Stimulated activated naive CD8-positive, alpha-beta T cell treated with anti-CD3 and anti-CD28 coated beads, Interleukin-15, amount 100 ng/mL, for 72 hours (primary cell): ENCODE measurements around the gene SLC38A8.

Source experiments
- ATAC-seq: fragments of 150-1000 bp; cut with Tn5 transposase; 2 replicates; pipeline ENCODE4 v1.10.0; 2021; ENCODE audit warnings: mild to moderate bottlenecking, moderate library complexity
- DNase-seq, 2 donors: peaks; one replicate each; pipeline ENCODE4 v3.0.0; 2021 to 2022
- H3K27ac Mint-ChIP-seq, 2 donors: one replicate each; pipeline ENCODE4 v1.8.0; 2022; ENCODE audit warnings: mild to moderate bottlenecking in 2 of 2, mixed read lengths in 2 of 2, moderate library complexity in 2 of 2
- H3K27me3 Mint-ChIP-seq: one replicate; pipeline ENCODE4 v1.8.0; 2022; ENCODE audit warnings: mixed read lengths
- H3K4me1 Mint-ChIP-seq: one replicate; pipeline ENCODE4 v1.8.0; 2022; ENCODE audit warnings: mild to moderate bottlenecking, mixed read lengths
- H3K4me3 Mint-ChIP-seq, 2 donors: one replicate each; pipeline ENCODE4 v1.8.0; 2022; ENCODE audit warnings: mild to moderate bottlenecking in 2 of 2, mixed read lengths in 2 of 2, moderate library complexity in 1 of 2
- H3K9me3 Mint-ChIP-seq, 2 donors: one replicate each; pipeline ENCODE4 v1.8.0; 2022; ENCODE audit warnings: mixed read lengths in 2 of 2

Gene SLC38A8

GRCh38 chr16:84032458-84033178, 10.0 kb downstream of the SLC38A8 start:
- Mint-ChIP-seq H3K9me3 (peaks cover 0 to 34% of the 10 kb centered on the region in 2 donors), H3K4me1 (peaks cover 32% of the 10 kb centered on the region), H3K27me3 (peaks cover 43% of the 10 kb centered on the region), H3K27ac (peak overlapping the region in 1 of 2 donors; percentile 55), H3K4me3 (no peak overlapping the region)
- DNase-seq (no peak), ATAC-seq (peak; percentile 54)

- H3K27me3 Mint-ChIP-seq = peaks cover 53% of the 10 kb centered on the region
- no peak overlapping the region for H3K27ac Mint-ChIP-seq
- no peak overlapping the region for H3K4me3 Mint-ChIP-seq
- ATAC-seq (no peak), DNase-seq (no peak)
- peaks cover 35% of the 10 kb centered on the region for H3K4me1 Mint-ChIP-seq
- H3K9me3 Mint-ChIP-seq = peaks cover 0 to 33% of the 10 kb centered on the region in 2 donors
Measured at GRCh38 chr16:84031556-84031955, 11.0 kb downstream of the SLC38A8 start.

- DNase-seq = no peak
- Mint-ChIP-seq H3K27me3 (peaks cover 69% of the 10 kb centered on the region), H3K9me3 (peaks cover 0 to 12% of the 10 kb centered on the region in 2 donors), H3K4me1 (peaks cover 35% of the 10 kb centered on the region), H3K27ac (peak overlapping the region in 1 of 2 donors; percentile 36), H3K4me3 (peak overlapping the region; percentile 45 to 46)
- peak; percentile 39 for ATAC-seq
Measured at GRCh38 chr16:84029297-84030047, 13.1 kb downstream of the SLC38A8 start.

GRCh38 chr16:84027625-84028024, 15.0 kb downstream of the SLC38A8 start:
- ATAC-seq = no peak

GRCh38 chr16:84026606-84027005, 16.0 kb downstream of the SLC38A8 start:
- DNase-seq (no peak), ATAC-seq (no peak)
- no peak overlapping the region for H3K4me3 Mint-ChIP-seq
- peaks cover 81% of the 10 kb centered on the region for H3K27me3 Mint-ChIP-seq
- peaks cover 0 to 21% of the 10 kb centered on the region in 2 donors for H3K9me3 Mint-ChIP-seq
- H3K4me1 Mint-ChIP-seq = peaks cover 35% of the 10 kb centered on the region
- peak overlapping the region in 1 of 2 donors; percentile 41 for H3K27ac Mint-ChIP-seq

More at GRCh38 chr16:84027625-84028024, 15.0 kb downstream of the SLC38A8 start:
- DNase-seq = no peak
- H3K27me3 Mint-ChIP-seq = peaks cover 80% of the 10 kb centered on the region
- no peak overlapping the region for H3K4me3 Mint-ChIP-seq
- peaks cover 35% of the 10 kb centered on the region for H3K4me1 Mint-ChIP-seq
- H3K27ac Mint-ChIP-seq = no peak overlapping the region
- peaks cover 0 to 12% of the 10 kb centered on the region in 2 donors for H3K9me3 Mint-ChIP-seq

- ATAC-seq = no peak
- no peak overlapping the region for H3K4me3 Mint-ChIP-seq
Measured at GRCh38 chr16:84024854-84025253, 17.7 kb downstream of the SLC38A8 start.

GRCh38 chr16:84022644-84023043, 20.0 kb downstream of the SLC38A8 start:
- ATAC-seq = no peak
- Mint-ChIP-seq H3K9me3 (peaks cover 4 to 35% of the 10 kb centered on the region in 2 donors), H3K27ac (no peak overlapping the region), H3K4me1 (peaks cover 3% of the 10 kb centered on the region), H3K4me3 (no peak overlapping the region), H3K27me3 (peaks cover 47% of the 10 kb centered on the region)
- DNase-seq = no peak

More at GRCh38 chr16:84024854-84025253, 17.7 kb downstream of the SLC38A8 start:
- Mint-ChIP-seq H3K27ac (no peak overlapping the region), H3K4me1 (peaks cover 21% of the 10 kb centered on the region), H3K9me3 (peaks cover 0 to 25% of the 10 kb centered on the region in 2 donors), H3K27me3 (peaks cover 63% of the 10 kb centered on the region)
- no peak for DNase-seq

GRCh38 chr16:84021488-84021887, 21.1 kb downstream of the SLC38A8 start:
- Mint-ChIP-seq H3K4me1 (no peaks in the 10 kb centered on the region), H3K27ac (no peak overlapping the region), H3K27me3 (peaks cover 36% of the 10 kb centered on the region), H3K9me3 (peaks cover 4 to 35% of the 10 kb centered on the region in 2 donors), H3K4me3 (no peak overlapping the region)
- ATAC-seq = no peak
- no peak for DNase-seq

- Mint-ChIP-seq H3K27me3 (peaks cover 25% of the 10 kb centered on the region), H3K4me3 (no peak overlapping the region), H3K27ac (no peak overlapping the region), H3K4me1 (no peaks in the 10 kb centered on the region), H3K9me3 (peaks cover 4 to 35% of the 10 kb centered on the region in 2 donors)
- DNase-seq (no peak), ATAC-seq (no peak)
Measured at GRCh38 chr16:84020353-84020752, 22.2 kb downstream of the SLC38A8 start.

GRCh38 chr16:84018710-84019109, 23.9 kb downstream of the SLC38A8 start:
- H3K4me1 Mint-ChIP-seq = peaks cover 11% of the 10 kb centered on the region
- peaks cover 29% of the 10 kb centered on the region for H3K27me3 Mint-ChIP-seq
- DNase-seq = no peak

GRCh38 chr16:84016477-84016876, 26.1 kb downstream of the SLC38A8 start:
- H3K4me1 Mint-ChIP-seq = peaks cover 12% of the 10 kb centered on the region
- ATAC-seq (no peak), DNase-seq (no peak)
- no peak overlapping the region for H3K4me3 Mint-ChIP-seq
- no peak overlapping the region for H3K27ac Mint-ChIP-seq
- peaks cover 8% of the 10 kb centered on the region for H3K27me3 Mint-ChIP-seq
- H3K9me3 Mint-ChIP-seq = peaks cover 4 to 31% of the 10 kb centered on the region in 2 donors

More at GRCh38 chr16:84018710-84019109, 23.9 kb downstream of the SLC38A8 start:
- Mint-ChIP-seq H3K9me3 (peaks cover 4 to 42% of the 10 kb centered on the region in 2 donors), H3K4me3 (no peak overlapping the region), H3K27ac (no peak overlapping the region)
- no peak for ATAC-seq

GRCh38 chr16:84015399-84015798, 27.2 kb downstream of the SLC38A8 start:
- ATAC-seq (no peak), DNase-seq (no peak)
- H3K27me3 Mint-ChIP-seq = peaks cover 15% of the 10 kb centered on the region
- H3K9me3 Mint-ChIP-seq = peaks cover 4 to 21% of the 10 kb centered on the region in 2 donors
- H3K4me3 Mint-ChIP-seq = no peak overlapping the region
- H3K4me1 Mint-ChIP-seq = peaks cover 12% of the 10 kb centered on the region
- H3K27ac Mint-ChIP-seq = no peak overlapping the region

- no peak for DNase-seq
- Mint-ChIP-seq H3K27me3 (peaks cover 17% of the 10 kb centered on the region), H3K27ac (peak overlapping the region in 1 of 2 donors; percentile 82), H3K4me3 (peak overlapping the region; percentile 12 to 48), H3K9me3 (peaks cover 4 to 19% of the 10 kb centered on the region in 2 donors), H3K4me1 (peaks cover 12% of the 10 kb centered on the region)
- no peak for ATAC-seq
Measured at GRCh38 chr16:84014570-84015327, 27.8 kb downstream of the SLC38A8 start.

GRCh38 chr16:84013787-84014569, 28.6 kb downstream of the SLC38A8 start:
- ATAC-seq (peak; percentile 89), DNase-seq (peak; percentile 79 to 85)
- Mint-ChIP-seq H3K27ac (peak overlapping the region; percentile 19 to 67), H3K4me3 (peak overlapping the region; percentile 12 to 48), H3K4me1 (peaks cover 12% of the 10 kb centered on the region), H3K27me3 (peaks cover 17% of the 10 kb centered on the region), H3K9me3 (peaks cover 4 to 14% of the 10 kb centered on the region in 2 donors)
